GM21390 (cell line): ENCODE measurements around the gene PCSK2.

Experiments used
- ATAC-seq: cut with Tn5 transposase; IDR thresholded peaks from one replicate; pipeline ENCODE4 v1.9.1; 2021; ENCODE audit not compliant: unreplicated experiment

The PCSK2 gene

DNA sequence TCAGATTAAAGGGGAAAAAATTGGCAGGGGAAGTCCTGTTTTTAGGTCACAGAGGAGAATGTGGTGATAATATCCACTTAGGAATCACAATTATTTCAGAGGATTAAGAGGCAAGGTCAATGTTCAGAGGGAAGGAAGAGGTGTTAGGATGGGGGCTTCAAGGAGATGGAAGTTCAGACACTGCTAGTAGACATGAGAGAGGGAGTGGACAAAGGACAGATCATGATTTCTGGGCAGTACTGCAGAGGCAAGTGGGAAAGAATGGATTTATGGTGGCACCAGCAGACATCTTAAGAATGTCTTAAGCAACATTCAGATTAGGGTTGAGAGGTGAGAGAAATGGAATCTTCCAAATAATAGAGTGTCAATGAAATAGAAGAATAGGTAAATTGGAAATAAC lies 9.9 kb downstream of the PCSK2 start:
- no peak for ATAC-seq

- ATAC-seq: no peak
Measured at GRCh38 chr20:17248224-17248623, 21.4 kb downstream of the PCSK2 start.

DNA sequence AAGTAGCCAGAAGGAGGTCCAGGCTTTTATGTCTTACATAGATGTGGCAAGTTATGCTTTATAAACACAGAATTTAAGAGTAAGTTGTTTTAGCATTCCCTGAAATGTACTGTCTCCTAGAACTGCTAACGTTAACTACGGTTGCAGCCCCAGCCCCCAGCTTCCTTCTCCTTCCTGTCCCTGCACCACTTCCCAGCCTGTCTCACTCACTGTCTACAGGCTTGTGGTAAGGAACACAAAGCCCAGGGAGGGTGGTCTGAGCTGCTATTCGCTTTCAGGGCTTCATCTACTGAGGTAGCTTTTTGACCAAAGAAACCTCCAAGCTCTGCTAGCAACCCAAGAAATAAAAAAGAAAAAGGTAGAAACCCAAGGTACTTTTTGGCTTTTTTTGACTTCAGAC lies 35.9 kb downstream of the PCSK2 start:
- no peak for ATAC-seq

- ATAC-seq: no peak
Measured at GRCh38 chr20:17273717-17274116, 46.9 kb downstream of the PCSK2 start.

- no peak for ATAC-seq
Measured at GRCh38 chr20:17276101-17276500, 49.3 kb downstream of the PCSK2 start.

GRCh38 chr20:17281478-17281877 lies 54.6 kb downstream of the PCSK2 start:
- no peak for ATAC-seq

DNA sequence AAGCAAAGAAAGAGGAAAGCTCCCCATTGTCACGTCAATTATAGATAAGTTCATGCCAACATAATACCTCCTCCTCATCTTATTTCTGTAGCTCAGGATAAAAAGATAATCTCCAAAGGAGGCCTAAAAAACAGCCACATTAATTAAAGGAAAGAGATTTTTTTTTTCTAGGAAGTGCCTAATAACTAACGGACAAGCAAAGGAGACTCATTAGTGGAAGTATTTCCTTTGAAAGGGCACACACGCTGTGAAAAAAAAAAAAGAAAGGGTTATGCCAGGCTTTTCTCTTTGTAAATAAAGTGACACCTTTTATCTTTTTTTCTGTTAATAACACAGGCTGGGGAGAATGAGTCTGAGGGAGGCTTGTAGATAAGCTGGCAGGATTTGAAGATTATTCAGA lies 55.7 kb downstream of the PCSK2 start:
- ATAC-seq: no peak

DNA sequence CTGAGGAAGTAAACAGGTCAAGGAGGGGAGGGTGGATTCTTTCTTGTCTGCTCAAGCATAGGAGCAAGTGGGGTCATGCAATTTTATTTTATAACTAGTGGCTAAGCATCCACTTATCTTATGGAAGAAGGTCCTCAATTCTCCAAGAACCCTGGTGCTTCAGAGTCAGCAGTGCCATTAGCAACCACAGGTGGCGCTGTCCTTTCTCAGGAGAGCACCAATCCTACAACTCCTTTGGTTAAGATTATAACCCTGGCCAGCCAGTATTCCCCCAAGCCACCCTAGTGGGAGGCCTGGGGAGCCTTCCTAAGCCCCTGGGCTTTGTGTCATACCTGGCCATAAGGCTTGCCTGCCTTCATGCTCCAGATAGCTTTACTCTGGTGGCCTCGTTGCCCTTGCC lies 60.7 kb downstream of the PCSK2 start:
- no peak for ATAC-seq

- no peak for ATAC-seq
Measured at GRCh38 chr20:17287998-17288397, 61.2 kb downstream of the PCSK2 start.

DNA sequence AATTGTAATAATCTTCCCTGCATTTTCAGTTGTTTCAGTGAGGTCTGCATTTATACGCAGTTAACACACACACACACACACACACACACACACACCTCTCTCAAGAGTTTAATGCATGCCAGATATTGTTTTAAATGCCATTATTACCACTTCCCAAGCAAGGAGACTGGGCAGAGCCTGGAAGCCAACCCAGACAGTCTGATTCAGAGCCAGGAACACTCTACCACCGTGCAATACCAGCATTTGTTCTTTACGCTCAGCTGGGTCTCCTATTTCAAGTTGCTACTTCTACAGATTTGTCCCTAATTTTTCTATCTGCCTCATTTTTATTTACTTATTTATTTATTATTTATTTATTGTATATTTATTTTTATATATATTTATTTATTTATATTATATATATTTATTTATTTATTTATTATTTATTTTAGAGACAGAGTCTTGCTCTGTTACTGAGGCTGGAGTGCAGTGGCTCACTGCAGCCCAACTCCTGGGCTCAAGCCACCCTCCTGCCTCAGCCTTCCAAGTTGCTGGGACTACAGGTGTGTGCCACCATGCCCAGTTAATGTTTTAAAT lies 68.4 kb downstream of the PCSK2 start:
- no peak for ATAC-seq

DNA sequence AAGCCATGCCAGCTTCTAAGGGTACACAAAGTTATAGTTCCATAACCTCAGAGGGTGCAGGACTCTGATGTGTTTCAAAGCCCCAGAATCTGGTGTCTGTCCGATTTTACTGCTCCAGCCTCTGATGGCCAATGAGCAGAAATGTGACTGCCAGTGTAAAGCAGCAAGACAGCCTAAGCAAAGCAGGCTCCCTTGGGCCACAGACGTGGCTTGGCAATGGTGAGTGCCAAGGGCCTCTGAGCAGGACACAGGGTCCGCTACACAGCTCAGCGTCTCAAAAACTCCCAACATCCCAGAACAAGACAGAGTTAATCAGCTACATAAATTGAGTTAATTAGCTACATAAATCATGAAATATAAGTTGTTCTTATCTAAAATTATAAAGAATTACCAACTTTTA lies 69.2 kb downstream of the PCSK2 start:
- ATAC-seq: no peak

- ATAC-seq: no peak
Measured at GRCh38 chr20:17298171-17298570, 71.3 kb downstream of the PCSK2 start.

DNA sequence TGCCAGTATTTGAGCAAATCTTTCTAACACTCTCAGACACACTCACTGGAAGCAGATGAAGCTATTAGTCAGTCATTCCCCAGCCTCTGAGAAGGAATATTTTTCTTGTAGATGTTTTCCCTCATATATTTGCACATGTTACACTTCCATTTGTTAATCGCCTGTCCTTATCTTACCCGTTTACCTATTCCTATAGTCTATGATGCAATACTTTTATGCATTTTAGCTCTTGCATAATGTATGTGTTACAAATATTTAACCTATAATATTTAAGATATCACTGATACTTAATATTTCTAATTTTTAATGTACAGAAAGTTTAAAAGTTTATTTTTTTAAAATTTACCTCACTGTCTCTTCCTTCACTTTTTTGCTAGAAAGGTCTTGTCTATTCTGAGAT lies 71.9 kb downstream of the PCSK2 start:
- no peak for ATAC-seq

DNA sequence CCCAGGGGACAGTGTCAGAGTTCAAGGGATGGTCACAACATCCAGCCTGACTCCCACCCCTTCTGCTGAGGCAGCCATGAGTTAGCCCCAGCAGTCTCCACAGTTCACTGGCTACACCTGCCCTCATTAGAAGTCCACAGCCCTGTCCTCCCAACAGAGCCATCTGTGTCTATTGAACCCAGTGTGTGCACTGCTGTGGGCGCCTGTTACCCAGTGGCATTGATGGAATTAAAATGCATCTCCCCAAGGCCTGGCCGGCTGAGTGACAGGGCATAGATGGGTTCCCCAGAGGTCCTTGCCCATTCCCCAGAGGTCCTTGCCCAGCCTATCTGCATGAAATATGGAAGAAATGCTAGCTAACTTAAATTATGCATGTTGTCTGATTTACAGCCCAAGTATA lies 73.3 kb downstream of the PCSK2 start:
- no peak for ATAC-seq

- ATAC-seq: no peak
Measured at GRCh38 chr20:17304774-17305173, 77.9 kb downstream of the PCSK2 start.

- no peak for ATAC-seq
Measured at GRCh38 chr20:17306427-17306826, 79.6 kb downstream of the PCSK2 start.

GRCh38 chr20:17314264-17314663 lies 87.4 kb downstream of the PCSK2 start:
- ATAC-seq: no peak

DNA sequence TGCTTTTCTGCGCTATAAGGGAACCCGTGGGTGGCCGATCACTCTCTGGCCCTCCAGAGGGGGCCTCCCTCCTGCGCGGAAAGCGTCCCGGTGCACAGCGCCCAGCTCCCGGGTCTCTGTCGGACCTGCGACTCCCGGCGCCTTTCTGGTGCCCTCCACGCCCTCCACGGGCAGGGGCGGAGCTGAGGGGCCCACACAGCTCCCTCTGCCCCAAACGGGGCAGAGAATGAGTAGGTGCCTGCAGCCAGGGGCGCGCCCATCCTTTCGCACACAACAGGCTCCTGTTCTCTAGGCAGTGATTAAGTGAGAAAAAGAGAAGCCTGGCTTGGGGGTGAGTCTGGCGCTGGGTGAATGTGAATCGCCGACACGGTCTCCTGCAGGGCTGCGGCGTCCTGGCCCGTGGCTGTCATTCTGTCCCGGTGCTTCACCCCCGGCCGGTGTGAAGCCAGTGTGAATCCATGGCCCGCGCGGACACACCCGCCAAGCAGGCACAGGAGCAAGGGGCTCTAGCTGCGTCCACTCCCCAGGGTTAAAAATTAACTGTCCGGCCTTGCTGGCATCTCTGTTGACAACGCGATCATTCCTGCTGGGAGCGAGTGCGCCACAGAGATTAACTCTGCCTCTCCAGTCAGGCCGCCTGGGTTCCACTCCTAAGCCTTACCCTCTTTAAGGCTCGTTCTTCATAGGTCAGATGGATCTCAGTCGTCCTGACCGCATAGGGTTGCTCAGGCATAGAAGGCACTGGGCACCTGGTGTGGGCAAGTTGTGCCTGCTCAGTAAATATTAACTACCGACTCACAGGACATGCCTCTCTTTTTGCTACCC lies 88.8 kb downstream of the PCSK2 start:
- no peak for ATAC-seq

DNA sequence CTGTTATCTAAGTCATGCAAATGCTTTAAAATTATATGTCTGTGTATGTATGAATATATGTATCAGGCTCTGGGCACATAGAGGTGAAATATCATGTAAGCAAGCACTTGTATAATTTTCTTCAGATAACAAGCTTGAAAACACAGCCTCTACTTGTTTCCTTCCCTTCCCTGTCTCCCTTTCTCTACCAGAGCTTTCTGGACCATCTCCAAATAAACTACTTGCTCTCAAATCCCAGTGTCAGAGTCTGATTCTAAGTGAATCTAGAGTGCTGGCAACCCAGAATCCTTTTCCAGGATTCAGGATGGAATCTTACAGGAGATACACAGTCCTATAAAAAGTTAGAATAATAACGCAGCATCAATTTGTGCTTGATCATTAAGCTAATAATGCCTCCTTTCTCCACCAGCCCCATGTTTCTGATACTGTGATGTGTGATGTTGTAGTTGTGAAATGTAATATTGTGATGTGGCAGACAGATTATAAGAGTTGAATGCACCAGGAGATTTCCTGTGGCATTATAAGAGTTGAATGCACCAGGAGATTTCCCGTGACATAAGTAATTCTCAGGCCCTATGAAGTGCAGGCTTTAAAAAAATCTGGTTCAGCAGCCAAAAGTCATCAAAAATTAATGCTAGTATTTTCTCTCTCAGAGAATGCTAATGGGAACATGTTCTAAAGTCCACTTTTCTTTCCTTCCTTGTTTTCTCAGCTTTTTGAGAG lies 89.6 kb downstream of the PCSK2 start:
- ATAC-seq: no peak

GRCh38 chr20:17317341-17317740 lies 90.5 kb downstream of the PCSK2 start:
- no peak for ATAC-seq

GRCh38 chr20:17320456-17320855 lies 93.6 kb downstream of the PCSK2 start:
- ATAC-seq: no peak

DNA sequence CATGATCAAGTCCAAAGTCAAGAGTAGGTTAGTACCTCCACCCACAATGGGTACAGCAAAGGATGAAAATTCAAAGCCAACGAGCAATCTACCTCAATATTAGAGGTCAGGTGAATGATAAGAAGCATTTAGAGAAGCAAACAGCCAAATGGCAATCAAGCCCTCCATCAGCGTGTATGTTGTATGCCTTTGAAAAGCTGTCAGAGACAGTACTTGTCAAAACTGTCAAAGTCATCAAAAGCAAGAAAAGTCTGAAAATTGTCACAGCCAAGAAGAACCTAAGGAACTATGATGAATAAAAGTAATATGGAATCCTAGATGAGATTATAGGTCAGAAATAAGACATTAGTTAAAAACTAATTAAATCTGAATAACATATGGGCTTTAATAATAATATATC lies 99.3 kb downstream of the PCSK2 start:
- no peak for ATAC-seq
